K562 (cell line): ENCODE data around the gene TENT4B. TPM values are rescaled to one million over a fixed set of nuclear protein-coding genes. Genes with fewer than 3 reads are reported as not detected.

Experiments
- DEAF1 ChIP-seq: fragments of 450-650 bp; formaldehyde crosslinking; IDR thresholded peaks from 2 replicates; pipeline ENCODE4 v1.4.0; 2020; ENCODE audit warnings: mild to moderate bottlenecking, moderate library complexity
- ZNF75A ChIP-seq: fragments of 450-650 bp; formaldehyde crosslinking; IDR thresholded peaks from 2 replicates; pipeline ENCODE4 v1.4.0; 2020; ENCODE audit warnings: mild to moderate bottlenecking
- polyA plus RNA-seq, 8 experiments: library from polyadenylated mRNA; depleted of rRNA in 4 of 8; stranded (reverse) in 5 of 8; unstranded in 3 of 8; fragments of >200 nt; fragmentation: Nextera tagmentation in 2 of 8; fragmentation: Illumina TruSeq in 1 of 8; extraction: Ambion mirVana in 2 of 8; extraction: Trizol in 1 of 8; gene quantifications; 2 replicates each; pipeline versions ENCODE4 v1.2.1 to v1.2.3, GENCODE V29; 2011 to 2014; ENCODE audit warnings: inconsistent platforms in 1 of 8, missing spikeins in 1 of 8
- total RNA-seq, 7 experiments: library from RNA; depleted of rRNA in 6 of 7; stranded (reverse); fragments of >200 nt in 6 of 7; fragmentation: Illumina TruSeq in 2 of 7; extraction: Trizol in 2 of 7; gene quantifications; 2 replicates each; pipeline versions ENCODE4 v1.2.1 to v1.2.3, GENCODE V29; 2011 to 2021; ENCODE audit warnings: low replicate concordance in 1 of 7
- TF ChIP-seq, protein P1 (sequence below): fragments of 200-600 bp; sonication (generic); IDR thresholded peaks from one replicate; pipeline ENCODE4 v1.6.1; 2012; ENCODE audit warnings: mild to moderate bottlenecking, low read depth, low read length, inconsistent platforms

The TENT4B gene
- total and polyA plus RNA-seq, 9 of the 15 experiments (the other 6 are each of a cell fraction or from before 2014, with no cell fraction given): 5.2 to 8.4 (median 7.0) TPM

DNA sequence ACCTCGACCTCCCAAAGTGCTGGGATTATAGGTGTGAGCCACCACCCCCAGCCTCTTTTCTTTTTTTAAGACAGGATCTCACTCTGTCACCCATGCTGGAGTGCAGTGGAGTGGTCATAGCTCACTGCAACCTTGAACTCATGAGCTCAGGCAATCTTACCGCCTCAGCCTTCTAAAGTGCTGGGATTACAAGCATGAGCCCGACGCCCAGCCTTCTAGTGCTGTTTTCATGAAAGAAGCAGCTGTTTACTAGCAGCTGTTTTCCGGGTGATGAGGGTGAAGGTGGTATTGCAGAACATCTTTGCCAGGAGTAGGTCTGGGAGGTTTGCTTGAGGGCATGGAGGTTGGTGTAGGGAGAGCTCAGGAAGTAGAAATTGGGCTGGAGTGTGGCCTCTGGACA lies 115.2 kb downstream of the TENT4B start (continued):
- TF ChIP-seq ZNF75A (CRISPR knock-in tag): no peak
- TF ChIP-seq, protein P1, sequence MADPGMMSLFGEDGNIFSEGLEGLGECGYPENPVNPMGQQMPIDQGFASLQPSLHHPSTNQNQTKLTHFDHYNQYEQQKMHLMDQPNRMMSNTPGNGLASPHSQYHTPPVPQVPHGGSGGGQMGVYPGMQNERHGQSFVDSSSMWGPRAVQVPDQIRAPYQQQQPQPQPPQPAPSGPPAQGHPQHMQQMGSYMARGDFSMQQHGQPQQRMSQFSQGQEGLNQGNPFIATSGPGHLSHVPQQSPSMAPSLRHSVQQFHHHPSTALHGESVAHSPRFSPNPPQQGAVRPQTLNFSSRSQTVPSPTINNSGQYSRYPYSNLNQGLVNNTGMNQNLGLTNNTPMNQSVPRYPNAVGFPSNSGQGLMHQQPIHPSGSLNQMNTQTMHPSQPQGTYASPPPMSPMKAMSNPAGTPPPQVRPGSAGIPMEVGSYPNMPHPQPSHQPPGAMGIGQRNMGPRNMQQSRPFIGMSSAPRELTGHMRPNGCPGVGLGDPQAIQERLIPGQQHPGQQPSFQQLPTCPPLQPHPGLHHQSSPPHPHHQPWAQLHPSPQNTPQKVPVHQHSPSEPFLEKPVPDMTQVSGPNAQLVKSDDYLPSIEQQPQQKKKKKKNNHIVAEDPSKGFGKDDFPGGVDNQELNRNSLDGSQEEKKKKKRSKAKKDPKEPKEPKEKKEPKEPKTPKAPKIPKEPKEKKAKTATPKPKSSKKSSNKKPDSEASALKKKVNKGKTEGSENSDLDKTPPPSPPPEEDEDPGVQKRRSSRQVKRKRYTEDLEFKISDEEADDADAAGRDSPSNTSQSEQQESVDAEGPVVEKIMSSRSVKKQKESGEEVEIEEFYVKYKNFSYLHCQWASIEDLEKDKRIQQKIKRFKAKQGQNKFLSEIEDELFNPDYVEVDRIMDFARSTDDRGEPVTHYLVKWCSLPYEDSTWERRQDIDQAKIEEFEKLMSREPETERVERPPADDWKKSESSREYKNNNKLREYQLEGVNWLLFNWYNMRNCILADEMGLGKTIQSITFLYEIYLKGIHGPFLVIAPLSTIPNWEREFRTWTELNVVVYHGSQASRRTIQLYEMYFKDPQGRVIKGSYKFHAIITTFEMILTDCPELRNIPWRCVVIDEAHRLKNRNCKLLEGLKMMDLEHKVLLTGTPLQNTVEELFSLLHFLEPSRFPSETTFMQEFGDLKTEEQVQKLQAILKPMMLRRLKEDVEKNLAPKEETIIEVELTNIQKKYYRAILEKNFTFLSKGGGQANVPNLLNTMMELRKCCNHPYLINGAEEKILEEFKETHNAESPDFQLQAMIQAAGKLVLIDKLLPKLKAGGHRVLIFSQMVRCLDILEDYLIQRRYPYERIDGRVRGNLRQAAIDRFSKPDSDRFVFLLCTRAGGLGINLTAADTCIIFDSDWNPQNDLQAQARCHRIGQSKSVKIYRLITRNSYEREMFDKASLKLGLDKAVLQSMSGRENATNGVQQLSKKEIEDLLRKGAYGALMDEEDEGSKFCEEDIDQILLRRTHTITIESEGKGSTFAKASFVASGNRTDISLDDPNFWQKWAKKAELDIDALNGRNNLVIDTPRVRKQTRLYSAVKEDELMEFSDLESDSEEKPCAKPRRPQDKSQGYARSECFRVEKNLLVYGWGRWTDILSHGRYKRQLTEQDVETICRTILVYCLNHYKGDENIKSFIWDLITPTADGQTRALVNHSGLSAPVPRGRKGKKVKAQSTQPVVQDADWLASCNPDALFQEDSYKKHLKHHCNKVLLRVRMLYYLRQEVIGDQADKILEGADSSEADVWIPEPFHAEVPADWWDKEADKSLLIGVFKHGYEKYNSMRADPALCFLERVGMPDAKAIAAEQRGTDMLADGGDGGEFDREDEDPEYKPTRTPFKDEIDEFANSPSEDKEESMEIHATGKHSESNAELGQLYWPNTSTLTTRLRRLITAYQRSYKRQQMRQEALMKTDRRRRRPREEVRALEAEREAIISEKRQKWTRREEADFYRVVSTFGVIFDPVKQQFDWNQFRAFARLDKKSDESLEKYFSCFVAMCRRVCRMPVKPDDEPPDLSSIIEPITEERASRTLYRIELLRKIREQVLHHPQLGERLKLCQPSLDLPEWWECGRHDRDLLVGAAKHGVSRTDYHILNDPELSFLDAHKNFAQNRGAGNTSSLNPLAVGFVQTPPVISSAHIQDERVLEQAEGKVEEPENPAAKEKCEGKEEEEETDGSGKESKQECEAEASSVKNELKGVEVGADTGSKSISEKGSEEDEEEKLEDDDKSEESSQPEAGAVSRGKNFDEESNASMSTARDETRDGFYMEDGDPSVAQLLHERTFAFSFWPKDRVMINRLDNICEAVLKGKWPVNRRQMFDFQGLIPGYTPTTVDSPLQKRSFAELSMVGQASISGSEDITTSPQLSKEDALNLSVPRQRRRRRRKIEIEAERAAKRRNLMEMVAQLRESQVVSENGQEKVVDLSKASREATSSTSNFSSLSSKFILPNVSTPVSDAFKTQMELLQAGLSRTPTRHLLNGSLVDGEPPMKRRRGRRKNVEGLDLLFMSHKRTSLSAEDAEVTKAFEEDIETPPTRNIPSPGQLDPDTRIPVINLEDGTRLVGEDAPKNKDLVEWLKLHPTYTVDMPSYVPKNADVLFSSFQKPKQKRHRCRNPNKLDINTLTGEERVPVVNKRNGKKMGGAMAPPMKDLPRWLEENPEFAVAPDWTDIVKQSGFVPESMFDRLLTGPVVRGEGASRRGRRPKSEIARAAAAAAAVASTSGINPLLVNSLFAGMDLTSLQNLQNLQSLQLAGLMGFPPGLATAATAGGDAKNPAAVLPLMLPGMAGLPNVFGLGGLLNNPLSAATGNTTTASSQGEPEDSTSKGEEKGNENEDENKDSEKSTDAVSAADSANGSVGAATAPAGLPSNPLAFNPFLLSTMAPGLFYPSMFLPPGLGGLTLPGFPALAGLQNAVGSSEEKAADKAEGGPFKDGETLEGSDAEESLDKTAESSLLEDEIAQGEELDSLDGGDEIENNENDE: no peak
- TF ChIP-seq DEAF1 (CRISPR knock-in tag): no peak
